Measurements from ENCODE around the gene ESR1. TPM values are rescaled to one million over a fixed set of nuclear protein-coding genes. Genes with fewer than 3 reads are reported as not detected.

ESR1 gene
- total RNA-seq, 1 donor from 2014 or later, result 1.2 TPM

- DNase-seq (no peak), ATAC-seq (ENCODE audit: poor library complexity) (peak; percentile 25)
- intact Hi-C loops (cut with DNase I), result no loop called here
Observed at GRCh38 chr6:152099446-152100182, 292.1 kb downstream of the ESR1 start.

GRCh38 chr6:152100183-152100618 lies 292.7 kb downstream of the ESR1 start:
- peak; percentile 74 for DNase-seq
- peak; percentile 82 for ATAC-seq (ENCODE audit: poor library complexity)
- intact Hi-C loops (cut with DNase I), result no loop called here

GRCh38 chr6:152107973-152108372 lies 300.5 kb downstream of the ESR1 start:
- intact Hi-C loops (cut with DNase I), result no loop called here
- no peak for DNase-seq
- no peak for ATAC-seq (ENCODE audit: poor library complexity)

- intact Hi-C loops (cut with DNase I), result loop anchor here (10.0 kb wide), 1 partner anchor 436 kb away; no protein-coding TSS in a partner anchor
- DNase-seq, result peak; percentile 73
- peak; percentile 96 for ATAC-seq (ENCODE audit: poor library complexity)
Observed at GRCh38 chr6:152110886-152111820, 303.7 kb downstream of the ESR1 start.

- intact Hi-C loops (cut with DNase I), result loop anchor here (10.0 kb wide), 1 partner anchor 438 kb away; no protein-coding TSS in a partner anchor
- ATAC-seq (ENCODE audit: poor library complexity), result peak; percentile 36
- DNase-seq, result peak; percentile 88
Observed at GRCh38 chr6:152112491-152113261, 305.2 kb downstream of the ESR1 start.

- intact Hi-C loops (cut with DNase I), result loop anchor here (5.0 to 10.0 kb wide), 2 partner anchors 350 to 443 kb away; no protein-coding TSS in a partner anchor
- no peak for DNase-seq
- no peak for ATAC-seq (ENCODE audit: poor library complexity)
Observed at GRCh38 chr6:152117156-152118133, 310.0 kb downstream of the ESR1 start.

GRCh38 chr6:152118224-152118623 lies 310.7 kb downstream of the ESR1 start:
- DNase-seq (no peak), ATAC-seq (ENCODE audit: poor library complexity) (no peak)
- intact Hi-C loops (cut with DNase I), result loop anchor here (5.0 to 10.0 kb wide), 2 partner anchors 351 to 443 kb away; no protein-coding TSS in a partner anchor

- ATAC-seq (ENCODE audit: poor library complexity) (no peak), DNase-seq (no peak)
- intact Hi-C loops (cut with DNase I), result loop anchor here (5.0 to 10.0 kb wide), 2 partner anchors 351 to 444 kb away; no protein-coding TSS in a partner anchor
Observed at GRCh38 chr6:152118678-152119077, 311.2 kb downstream of the ESR1 start.

- intact Hi-C loops (cut with DNase I), result loop anchor here (5.0 to 10.0 kb wide), 2 partner anchors 353 to 445 kb away; no protein-coding TSS in a partner anchor
- ATAC-seq (ENCODE audit: poor library complexity) (no peak), DNase-seq (no peak)
Observed at GRCh38 chr6:152119831-152120230, 312.3 kb downstream of the ESR1 start.

GRCh38 chr6:152121910-152122309 lies 314.4 kb downstream of the ESR1 start:
- ATAC-seq (ENCODE audit: poor library complexity) (peak; percentile 62), DNase-seq (peak; percentile 64)
- intact Hi-C loops (cut with DNase I), result no loop called here

GRCh38 chr6:152122434-152122833 lies 315.0 kb downstream of the ESR1 start:
- DNase-seq, result no peak
- intact Hi-C loops (cut with DNase I), result no loop called here
- ATAC-seq (ENCODE audit: poor library complexity), result no peak

- no peak for ATAC-seq (ENCODE audit: poor library complexity)
- intact Hi-C loops (cut with DNase I), result no loop called here
Observed at GRCh38 chr6:152123076-152123475, 315.6 kb downstream of the ESR1 start.

GRCh38 chr6:152124429-152125074 lies 317.1 kb downstream of the ESR1 start:
- DNase-seq (no peak), ATAC-seq (ENCODE audit: poor library complexity) (peak; percentile 54)
- intact Hi-C loops (cut with DNase I), result loop anchor here (5.0 kb wide), 1 partner anchor 362 kb away; no protein-coding TSS in a partner anchor

More at GRCh38 chr6:152123076-152123475, 315.6 kb downstream of the ESR1 start:
- no peak for DNase-seq

GRCh38 chr6:152127432-152128165 lies 320.1 kb downstream of the ESR1 start:
- no peak for ATAC-seq (ENCODE audit: poor library complexity)
- no peak for DNase-seq
- intact Hi-C loops (cut with DNase I), result loop anchor here (5.0 kb wide), 1 partner anchor 365 kb away; no protein-coding TSS in a partner anchor

GRCh38 chr6:152129691-152130151 lies 322.2 kb downstream of the ESR1 start:
- ATAC-seq (ENCODE audit: poor library complexity) (peak; percentile 72), DNase-seq (peak; percentile 53)
- intact Hi-C loops (cut with DNase I), result loop anchor here (5.0 kb wide), 1 partner anchor 367 kb away; no protein-coding TSS in a partner anchor

GRCh38 chr6:152130441-152130840 lies 323.0 kb downstream of the ESR1 start:
- peak; percentile 45 for ATAC-seq (ENCODE audit: poor library complexity)
- no peak for DNase-seq
- intact Hi-C loops (cut with DNase I), result no loop called here

All from Right ventricle myocardium superior (tissue), 1 donor.